ENCODE data around the gene PIGO.

GRCh38 chr9:35042891-35043545 is 53.4 kb downstream of the PIGO start:
- TF ChIP-seq CTCF (IDR thresholded peaks at IDR 0.05) (no peak), POLR2AphosphoS5 (IDR thresholded peaks at IDR 0.05) (no peak)

All from breast epithelium (tissue), 3 donors.